Adipose tissue (tissue), 3 donors: ENCODE results near the gene HKDC1. TPM values are rescaled to one million over a fixed set of nuclear protein-coding genes. Genes with fewer than 3 reads are reported as not detected.
"Not testable (repeated sequence)": the region's sequence is repeated elsewhere in the genome, so short reads cannot be mapped to it uniquely, and the experiment has no call there.

Experiments
- H3K27ac ChIP-seq: one replicate; pipeline ENCODE4 v1.5.1; 2013; ENCODE audit warnings: low read depth, low read length
- WGBS, 3 donors: extraction: QIAGEN DNeasy Blood & Tissue Kit; methylation state at CpG; one replicate each; pipeline ENCODE4 v1.1.7; 2013; 5-methylcytosine and 5-hydroxymethylcytosine counted together
- polyA plus RNA-seq, 3 donors: library from polyadenylated mRNA; stranded (reverse); fragments of 200-250 nt; gene quantifications; one replicate each; pipeline ENCODE4 v1.2.3, GENCODE V29; 2013
- donor health status: healthy with polysubstance abuse.
- donor health status: Bipolar disorder and iron deficiency.
- donor health status: healthy.

Gene HKDC1
- polyA plus RNA-seq, 3 donors = 0.13 to 2.6 TPM; not detected in 1

DNA sequence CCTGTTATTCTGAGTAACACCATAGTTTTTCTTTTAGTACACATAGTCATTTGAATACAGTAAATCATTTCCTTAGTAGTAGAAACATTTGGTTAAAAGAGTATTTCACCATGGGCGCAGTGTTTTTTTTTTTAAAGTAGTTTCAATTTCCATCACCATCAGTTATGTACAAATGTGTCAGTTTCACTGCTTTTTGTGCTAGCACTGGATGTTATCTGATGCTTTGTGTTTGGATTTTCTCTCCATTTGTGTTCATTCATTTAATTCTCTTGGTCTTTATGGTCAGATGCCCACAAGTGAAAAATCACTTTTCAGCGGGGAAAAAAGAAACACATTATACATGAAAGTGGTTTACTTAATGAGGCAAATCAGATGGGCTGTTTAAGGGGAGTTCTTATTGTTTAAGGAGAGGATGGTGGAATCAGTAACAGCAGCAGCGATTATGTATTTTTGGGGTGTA lies 42.2 kb downstream of the HKDC1 start:
- 80 to 81% (median 80%) methylated on average over 3 of the region's 3 CpGs for WGBS, 3 donors
- H3K27ac ChIP-seq = no peak overlapping the region

DNA sequence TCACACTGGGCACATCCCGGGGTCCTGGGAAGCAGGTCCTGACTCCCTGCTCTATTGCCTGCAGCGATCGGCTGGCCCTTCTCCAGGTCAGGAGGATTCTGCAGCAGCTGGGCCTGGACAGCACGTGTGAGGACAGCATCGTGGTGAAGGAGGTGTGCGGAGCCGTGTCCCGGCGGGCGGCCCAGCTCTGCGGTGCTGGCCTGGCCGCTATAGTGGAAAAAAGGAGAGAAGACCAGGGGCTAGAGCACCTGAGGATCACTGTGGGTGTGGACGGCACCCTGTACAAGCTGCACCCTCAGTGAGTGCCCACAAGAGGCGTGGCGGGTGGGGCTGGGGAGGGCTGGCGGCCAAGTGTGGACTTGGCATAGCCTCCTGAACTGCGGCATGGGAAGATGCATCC lies 45.4 kb downstream of the HKDC1 start:
- H3K27ac ChIP-seq = no peak overlapping the region
- 87 to 93% (median 91%) methylated on average over 17 of the region's 17 CpGs for WGBS, 3 donors

DNA sequence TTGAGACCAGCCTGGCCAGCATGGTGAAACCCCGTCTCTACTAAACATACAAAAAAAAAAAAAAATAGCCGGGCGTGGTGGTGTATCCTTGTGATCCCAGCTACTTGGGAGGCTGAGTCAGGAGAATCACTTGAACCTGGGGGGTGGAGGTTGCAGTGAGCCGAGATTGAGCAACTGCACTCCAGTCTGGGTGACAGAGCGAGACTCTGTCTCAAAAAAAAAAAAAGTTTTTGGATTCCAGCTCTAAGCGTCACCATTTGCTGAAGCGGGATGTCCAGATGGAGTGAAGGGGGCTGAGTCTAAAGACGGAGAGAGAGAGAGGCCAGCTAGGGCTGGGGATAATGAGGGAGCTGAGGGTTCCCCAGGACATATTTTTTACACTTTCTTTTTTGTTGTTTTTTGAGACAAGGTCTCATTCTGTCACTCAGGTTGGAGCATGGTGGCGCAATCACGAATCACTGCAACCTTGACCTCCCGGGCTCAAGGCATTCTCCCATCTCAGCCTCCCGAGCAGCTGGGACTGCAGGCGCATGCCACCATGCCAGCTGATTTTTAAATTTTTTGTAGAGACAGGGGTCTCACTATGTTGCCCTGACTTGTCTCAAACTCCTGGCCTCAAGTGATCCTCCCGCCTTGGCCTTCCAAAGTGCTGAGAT lies 48.8 kb downstream of the HKDC1 start:
- no peak overlapping the region for H3K27ac ChIP-seq
- 88 to 93% (median 92%) methylated on average over 14 of the region's 14 CpGs for WGBS, 3 donors

DNA sequence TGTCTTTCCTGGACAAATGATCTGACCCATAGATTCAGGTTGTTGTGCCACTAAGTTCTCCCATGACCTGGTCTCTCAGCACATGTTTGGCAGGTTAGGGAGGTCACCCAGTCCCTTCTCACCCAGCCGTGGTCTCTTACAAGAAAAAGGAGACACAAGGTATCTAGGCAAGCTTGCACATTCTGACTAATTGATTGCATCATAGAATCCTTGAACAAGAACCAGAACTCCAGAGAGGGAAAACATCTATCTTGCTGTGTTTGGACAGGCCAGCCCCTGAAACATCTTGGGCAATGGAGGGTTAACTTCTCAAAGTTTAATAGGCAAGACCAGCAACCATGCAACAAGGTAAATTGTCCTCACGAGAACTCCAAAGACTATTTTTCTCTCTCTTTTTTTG lies 49.6 kb downstream of the HKDC1 start:
- H3K27ac ChIP-seq = no peak overlapping the region
- WGBS, 3 donors = 61 to 74% (median 66%) methylated on average over 2 of the region's 2 CpGs

DNA sequence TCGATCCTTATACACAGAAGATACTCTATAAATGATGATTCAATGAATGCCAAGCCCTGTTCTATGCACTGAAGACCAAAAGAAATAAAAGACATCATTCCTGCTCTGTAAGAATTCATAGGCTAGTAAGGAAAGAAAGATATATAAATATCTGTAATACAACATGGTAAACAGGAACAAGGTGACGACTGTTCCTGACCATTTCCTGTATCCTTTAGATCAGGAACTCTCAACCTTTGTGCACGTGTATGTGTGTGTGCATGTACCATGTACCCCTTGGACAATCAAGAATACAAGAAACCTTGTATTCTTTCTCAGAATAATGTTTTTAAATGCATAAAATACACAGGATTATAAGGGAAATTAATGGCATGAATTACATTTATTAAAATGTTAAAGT lies 50.9 kb downstream of the HKDC1 start:
- 44 to 74% (median 51%) methylated on average over 3 of the region's 3 CpGs for WGBS, 3 donors
- H3K27ac ChIP-seq = no peak overlapping the region

DNA sequence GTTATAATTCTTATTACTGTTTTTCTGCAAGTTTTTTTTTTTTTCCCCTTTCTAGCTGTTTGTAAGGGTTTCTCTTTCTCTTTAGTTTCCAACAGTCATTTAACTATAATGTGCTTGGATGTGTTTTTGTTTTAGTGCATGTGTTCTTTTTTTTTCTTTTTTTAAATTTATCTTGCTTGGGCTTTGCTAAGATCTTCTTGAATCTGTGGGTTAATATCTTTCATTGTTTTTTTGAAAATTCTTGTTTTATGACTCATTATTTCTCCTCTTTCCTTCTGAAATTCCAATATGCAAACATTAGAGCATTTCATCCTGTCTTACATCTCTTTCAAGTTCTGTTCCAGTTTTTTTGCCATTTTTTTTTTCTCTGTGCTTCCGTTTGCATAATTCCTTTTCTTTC lies 52.5 kb downstream of the HKDC1 start:
- WGBS, 3 donors = 79 to 86% (median 81%) methylated on average over 1 of the region's 1 CpG
- H3K27ac ChIP-seq = no peak overlapping the region

DNA sequence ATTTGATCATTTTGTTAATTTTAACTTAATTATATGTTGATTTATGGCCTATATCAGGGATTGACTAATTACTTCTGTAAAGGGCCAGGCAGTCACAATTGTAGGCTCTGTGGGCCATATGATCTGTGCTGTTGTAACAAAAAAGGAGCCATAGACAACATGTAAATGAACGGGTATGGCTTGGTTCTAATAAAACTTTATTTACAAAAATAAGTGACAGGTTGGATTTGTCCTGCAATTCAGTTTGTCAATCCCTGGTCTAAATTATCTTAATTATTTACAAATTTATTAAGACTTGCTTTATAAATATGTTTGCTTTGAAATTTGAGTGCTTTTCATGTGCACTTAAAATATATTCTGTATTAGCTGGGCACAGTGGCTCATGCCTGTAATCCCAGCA lies 55.3 kb downstream of the HKDC1 start:
- WGBS, 3 donors = 90 to 100% (median 91%) methylated on average over 1 of the region's 1 CpG
- H3K27ac ChIP-seq = no peak overlapping the region

DNA sequence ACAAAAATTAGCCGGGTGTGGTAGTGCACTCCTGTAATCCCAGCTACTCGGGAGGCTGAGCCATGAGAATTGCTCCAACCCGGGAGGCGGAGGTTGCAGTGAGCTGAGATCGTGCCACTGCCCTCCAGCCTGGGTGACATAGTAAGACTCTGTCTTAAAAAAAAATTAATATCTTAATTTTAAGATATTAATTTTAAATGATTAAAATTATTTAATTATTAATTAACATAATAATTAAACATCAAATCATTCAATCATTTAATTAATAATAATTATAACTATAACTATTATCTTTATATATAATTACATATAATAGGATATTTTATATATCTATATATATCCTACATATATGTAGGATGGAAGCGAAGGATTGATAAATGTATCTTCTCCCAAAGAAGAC lies 56.4 kb downstream of the HKDC1 start:
- H3K27ac ChIP-seq = no peak overlapping the region
- whole genome bisulfite sequencing, 3 donors = 91 to 92% (median 92%) methylated on average over 6 of the region's 6 CpGs

DNA sequence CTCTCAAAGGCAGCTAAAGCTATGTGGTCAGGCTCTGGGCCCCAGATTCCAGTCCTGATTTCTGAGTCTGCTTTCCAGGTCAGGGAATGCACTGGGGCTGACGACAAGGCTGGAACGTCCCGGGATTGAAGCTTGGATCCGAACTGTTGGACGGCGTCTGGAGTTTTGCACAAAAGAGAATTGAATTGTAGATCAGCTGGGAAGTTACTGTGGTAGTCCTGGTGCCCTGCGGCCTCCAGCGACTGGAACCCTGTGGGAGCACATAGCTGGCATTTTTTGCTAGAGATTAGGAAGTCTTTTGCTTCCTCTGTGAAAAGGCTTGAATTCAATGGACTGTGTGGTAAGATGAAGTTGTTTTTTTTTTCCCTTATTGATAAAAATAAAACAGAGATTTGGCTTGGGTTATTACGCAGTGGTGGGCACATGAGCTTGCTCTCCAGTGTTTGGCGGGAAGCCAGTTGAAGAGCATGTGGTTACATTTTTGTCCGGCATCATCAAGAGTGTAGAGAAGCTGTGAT lies 58.4 kb downstream of the HKDC1 start, which contains the start of gene HK1:
TSS of gene HK1 (plus strand) at position 51 of the 518 bp plus-strand sequence.
- no peak within 1 kb of the TSS for H3K27ac ChIP-seq
- 37 to 58% (median 56%) methylated on average over 11 of the region's 11 CpGs for WGBS, 3 donors

DNA sequence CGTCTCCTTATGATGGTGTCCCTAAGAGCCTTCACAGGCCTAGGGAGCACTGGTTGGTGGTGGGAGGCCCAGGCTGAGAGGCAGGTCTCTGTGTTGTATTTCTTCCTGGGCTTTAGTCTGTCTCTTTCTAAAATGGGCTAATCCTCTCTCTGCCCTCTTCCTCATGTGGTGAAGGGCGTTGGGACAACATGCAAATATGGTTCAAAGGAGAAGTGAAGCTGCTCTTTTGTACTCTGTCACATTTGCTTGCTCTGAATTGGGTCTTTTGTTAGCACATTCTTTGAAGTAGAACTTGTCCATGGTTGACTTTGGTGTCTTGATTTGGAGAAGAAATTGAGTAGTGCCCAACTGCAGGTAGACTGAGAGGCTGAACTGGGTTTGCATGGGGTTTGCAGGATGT lies 59.0 kb downstream of the HKDC1 start:
- no peak overlapping the region for H3K27ac ChIP-seq
- WGBS, 3 donors = 70 to 86% (median 85%) methylated on average over 2 of the region's 2 CpGs

DNA sequence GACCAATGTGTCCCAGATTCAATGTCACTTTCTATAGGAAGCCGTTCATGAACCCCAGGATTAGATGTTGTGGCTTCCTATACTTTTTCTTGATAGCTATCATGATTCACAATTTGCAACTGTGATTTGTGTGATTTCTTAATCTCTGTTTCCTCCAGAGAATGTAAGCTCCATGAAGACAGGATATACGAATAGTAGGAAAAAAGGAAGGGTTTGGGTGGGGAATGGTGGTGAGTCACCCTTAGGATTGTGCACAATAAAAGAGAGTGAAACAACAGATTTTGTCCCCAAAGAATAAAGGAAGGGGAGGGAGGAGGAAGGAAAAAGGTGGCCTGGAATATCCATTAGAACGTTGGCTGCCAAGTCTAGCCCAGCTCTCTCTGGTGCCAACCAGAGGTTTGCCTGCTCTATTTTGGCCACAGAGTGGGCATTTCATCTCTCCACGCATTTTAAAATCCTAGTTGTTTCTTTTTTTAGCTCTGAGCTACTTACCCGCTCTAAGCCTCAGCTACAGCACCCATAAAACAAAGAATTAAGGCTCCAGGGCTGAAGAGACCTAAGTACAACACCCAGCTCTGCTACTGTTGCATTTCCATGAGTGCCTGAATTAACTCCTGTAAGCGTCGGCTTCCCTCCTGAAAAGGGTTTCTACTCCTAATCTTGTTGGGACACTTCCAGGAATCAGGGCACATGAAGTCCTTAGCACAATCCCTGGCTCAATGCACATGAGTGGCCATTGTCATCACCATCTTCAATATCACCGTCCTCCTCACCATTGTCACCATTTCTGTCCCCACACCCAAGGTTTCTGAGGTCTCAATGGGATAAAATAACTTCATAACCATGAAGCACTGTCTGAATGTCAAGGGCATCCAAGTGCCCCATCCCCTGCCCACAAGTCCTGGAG lies 61.6 kb downstream of the HKDC1 start:
- 80 to 82% (median 82%) methylated on average over 8 of the region's 8 CpGs for WGBS, 3 donors
- no peak overlapping the region for H3K27ac ChIP-seq

DNA sequence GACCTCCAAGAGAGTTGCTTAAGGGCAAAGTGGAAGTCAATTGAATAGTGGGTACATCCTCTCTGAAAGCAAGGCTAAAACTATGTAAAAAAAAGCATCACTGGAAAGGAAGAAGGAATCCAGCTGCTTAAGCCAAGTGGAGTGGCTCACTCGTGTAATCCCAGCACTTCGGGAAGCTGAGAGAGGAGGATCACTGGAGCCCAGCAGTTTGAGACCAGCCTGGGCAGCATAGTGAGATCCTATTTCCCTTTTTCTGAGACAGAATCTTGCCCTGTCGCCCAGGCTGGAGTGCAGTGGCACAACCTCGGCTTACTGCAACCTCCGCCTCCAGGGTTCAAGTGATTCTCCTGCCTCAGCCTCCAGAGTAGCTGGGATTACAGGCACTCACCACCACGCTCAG lies 64.3 kb downstream of the HKDC1 start:
- H3K27ac ChIP-seq = not testable (repeated sequence)
- 73 to 85% (median 79%) methylated on average over 6 of the region's 6 CpGs for WGBS, 3 donors

DNA sequence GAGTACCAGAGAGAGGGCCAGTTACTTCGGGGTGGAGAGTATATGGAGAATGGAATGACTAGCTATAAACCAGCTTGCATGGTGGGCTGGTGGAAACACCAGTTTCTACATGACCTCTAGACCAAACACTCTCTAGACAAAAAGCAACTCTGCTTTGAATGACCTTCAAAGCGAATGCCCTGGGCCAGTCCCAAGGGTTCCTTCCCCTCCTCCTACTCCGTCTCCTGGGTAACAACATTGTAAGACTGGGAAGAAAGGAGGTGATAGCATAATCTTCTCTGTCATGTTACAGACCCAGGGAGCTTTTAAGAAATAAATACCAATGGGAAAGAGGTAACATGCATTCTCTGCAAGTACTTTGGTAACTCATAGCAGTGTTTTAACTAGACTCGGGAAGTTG lies 65.6 kb downstream of the HKDC1 start:
- no peak overlapping the region for H3K27ac ChIP-seq
- 60 to 84% (median 72%) methylated on average over 4 of the region's 4 CpGs for WGBS, 3 donors

DNA sequence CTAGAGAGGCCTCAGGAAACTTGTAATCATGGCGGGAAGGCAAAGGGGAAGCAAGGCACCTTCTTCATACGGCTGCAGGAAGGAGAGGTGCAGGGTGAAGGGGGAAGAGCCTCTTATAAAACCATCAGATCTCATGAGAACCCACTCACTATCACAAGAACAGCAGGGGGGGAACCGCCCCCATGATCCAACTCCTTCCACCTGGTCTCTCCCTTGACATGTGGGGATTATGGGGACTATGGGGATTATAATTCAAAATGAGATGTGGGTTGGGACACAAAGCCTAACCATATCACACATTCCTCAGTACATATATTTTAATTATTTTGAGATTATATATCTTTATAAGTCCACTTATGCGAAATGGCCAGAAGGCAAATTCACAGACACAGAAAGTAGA lies 67.0 kb downstream of the HKDC1 start:
- no peak overlapping the region for H3K27ac ChIP-seq
- 63 to 81% (median 64%) methylated on average over 3 to 4 of the region's 4 CpGs for WGBS, 3 donors

DNA sequence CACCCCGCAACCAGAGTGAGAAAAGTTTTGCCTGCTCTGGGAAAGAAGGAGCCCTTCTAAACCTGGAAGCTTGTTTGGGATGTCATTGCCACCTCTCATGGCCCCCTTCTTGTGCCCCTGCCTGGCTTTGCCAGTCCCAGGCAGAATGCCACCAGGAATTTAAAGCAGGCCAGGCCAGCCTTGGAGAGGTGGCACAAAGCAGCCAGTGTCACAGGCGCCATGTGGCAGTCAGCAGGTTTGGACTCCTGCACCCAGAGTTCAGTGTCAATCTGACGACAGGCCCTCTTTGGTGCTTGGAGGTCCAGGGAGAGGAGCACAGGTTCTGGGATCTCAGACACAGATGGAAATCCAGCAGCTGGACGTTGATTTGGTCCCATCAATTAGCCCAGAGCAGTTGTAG lies 70.9 kb downstream of the HKDC1 start:
- H3K27ac ChIP-seq = no peak overlapping the region
- WGBS, 3 donors = 83 to 93% (median 92%) methylated on average over 4 of the region's 4 CpGs

DNA sequence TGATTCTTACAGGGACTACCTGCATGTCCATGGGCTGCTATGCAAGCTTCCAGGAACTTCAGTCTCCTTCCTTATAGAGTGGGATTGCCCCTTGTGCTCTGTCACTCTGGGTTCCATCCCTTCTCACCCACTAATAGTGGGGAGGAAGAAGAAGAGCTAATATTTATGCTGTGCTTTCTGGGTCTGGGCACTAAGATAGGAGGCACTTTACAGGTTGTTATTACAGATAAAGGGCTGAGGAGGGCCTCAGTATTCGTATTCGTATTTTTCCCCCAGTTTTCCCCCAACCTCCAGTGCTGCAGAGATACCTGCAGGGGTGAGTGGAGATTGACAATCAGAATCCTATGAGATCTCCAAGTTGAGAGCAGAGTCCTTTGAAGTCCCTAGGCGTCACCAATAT lies 72.3 kb downstream of the HKDC1 start:
- H3K27ac ChIP-seq = no peak overlapping the region
- WGBS, 3 donors = 57 to 71% (median 63%) methylated on average over 3 of the region's 3 CpGs

DNA sequence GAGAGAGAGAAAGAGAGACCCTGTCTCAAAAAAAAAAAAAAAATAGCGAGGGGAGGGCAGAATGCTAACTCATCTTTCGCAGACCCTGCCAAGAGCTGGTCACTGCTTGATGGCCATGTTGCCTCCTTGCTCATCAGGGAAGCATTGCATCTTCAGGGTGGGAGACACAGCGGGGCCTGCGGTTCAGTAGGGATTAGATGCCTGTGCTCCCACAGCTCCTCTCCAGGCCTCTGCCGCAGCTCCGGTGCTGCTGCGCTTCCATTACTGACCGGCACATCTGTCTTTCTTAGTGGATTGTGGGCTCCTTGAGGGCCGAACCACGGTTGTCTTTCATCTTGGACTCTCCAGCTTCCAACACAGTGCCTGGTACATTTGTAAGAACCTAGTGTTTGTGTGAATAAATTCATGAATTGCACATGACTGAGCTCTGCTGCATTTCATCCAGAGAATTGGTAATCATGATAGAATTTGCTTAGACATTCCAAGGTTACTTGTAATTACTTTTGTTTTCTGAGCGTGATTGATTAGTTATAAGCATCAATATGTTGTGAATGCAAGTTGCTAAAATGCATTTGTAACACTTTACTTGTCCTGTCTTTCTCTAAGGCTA lies 75.0 kb downstream of the HKDC1 start:
- 86 to 93% (median 90%) methylated on average over 11 of the region's 11 CpGs for WGBS, 3 donors
- H3K27ac ChIP-seq = no peak overlapping the region

DNA sequence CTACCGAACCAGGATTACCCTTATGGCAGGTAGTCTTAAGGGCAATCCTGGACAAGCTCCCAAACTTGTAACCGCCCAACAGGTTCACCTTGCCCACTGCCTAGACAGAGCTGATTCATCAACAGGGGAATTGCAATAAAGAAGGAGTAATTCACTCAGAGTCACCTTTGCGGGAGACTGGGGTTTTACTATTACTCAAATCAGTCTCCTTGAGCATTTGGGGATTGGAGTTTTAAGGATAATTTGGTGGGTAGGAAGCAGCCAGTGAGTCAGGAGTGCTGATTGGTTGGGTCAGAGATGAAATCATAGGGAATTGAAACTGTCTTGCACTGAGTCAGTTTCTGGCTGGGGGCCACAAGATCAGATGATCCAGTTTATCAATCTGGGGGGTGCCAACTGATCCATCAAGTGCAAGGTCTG lies 83.5 kb downstream of the HKDC1 start:
- H3K27ac ChIP-seq = no peak overlapping the region
- 96 to 99% (median 99%) methylated on average over 3 of the region's 3 CpGs for WGBS, 3 donors

DNA sequence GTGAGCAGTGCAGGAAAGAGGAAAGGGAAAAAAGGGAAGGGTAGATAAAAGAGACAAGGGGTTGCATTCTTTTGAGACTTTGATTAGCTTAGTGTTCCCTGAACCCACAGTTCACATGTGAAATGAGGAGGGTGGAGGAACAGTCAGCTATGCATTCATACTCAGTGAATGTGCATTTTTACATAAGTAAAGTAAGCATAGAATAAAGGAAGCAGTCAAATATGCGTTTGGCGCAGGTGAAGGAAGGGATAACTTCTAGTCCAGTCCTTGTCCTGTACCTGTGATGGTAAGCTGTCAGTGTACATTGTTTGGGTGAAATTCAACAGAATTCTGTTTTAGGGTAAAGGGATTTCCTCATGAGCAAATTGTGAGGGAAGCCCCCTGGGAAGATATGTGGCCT lies 86.3 kb downstream of the HKDC1 start:
- H3K27ac ChIP-seq = no peak overlapping the region
- WGBS, 3 donors = 91 to 97% (median 93%) methylated on average over 2 of the region's 2 CpGs
